Endothelial cell of umbilical vein (primary cell): Measurements from ENCODE around the gene CPZ. TPM values are rescaled to one million over a fixed set of nuclear protein-coding genes. Genes with fewer than 3 reads are reported as not detected.

ENCODE experiments used
- BruUV-seq: library from RNA; stranded (reverse); fragments of 400-500 nt; replicated peaks from 2 replicates; lab custom pipeline; 2021; lab: Mats Ljungman, UMichigan
- CTCF ChIA-PET: fragments of 300-600, 350-600 bp; sonication (Branson Sonifier 250); formaldehyde crosslinking; loops from one replicate; lab custom pipeline; 2021; ENCODE audit warnings: antibody characterized with exemption, inconsistent platforms; lab: Charles Lee
- POLR2A ChIA-PET: fragments of 300-600, 350-600 bp; sonication (Branson Sonifier 250); formaldehyde crosslinking; loops from one replicate; lab custom pipeline; 2021; ENCODE audit warnings: antibody characterized with exemption, inconsistent platforms; lab: Charles Lee
- DNase-seq: peaks from one replicate; pipeline ENCODE4 v3.0.0-alpha.2; 2011; ENCODE audit warnings: low read depth, low spot score
- FAIRE-seq: peaks from 2 replicates; lab custom pipeline; 2011; peaks lifted over from hg19 to GRCh38; lab: Jason Lieb, UNC
- H2AFZ ChIP-seq: 2 replicates; pipeline ENCODE4 v1.6.0; 2012; ENCODE audit warnings: low read depth, low read length, control low read depth, inconsistent platforms
- H3K27ac ChIP-seq: 2 replicates; pipeline ENCODE4 v1.5.1; 2011; ENCODE audit warnings: low read depth, mild to moderate bottlenecking, control low read depth, low read length, moderate library complexity; ENCODE audit not compliant: insufficient read depth
- H3K27me3 ChIP-seq, 2 experiments: 2 replicates each; pipeline versions ENCODE4 v1.6.0 to v1.6.1; 2011; ENCODE audit warnings: low read length in 2 of 2, mixed read lengths in 1 of 2; ENCODE audit not compliant: control insufficient read depth in 2 of 2, insufficient read depth in 2 of 2
- H3K36me3 ChIP-seq, 2 experiments: 2 replicates in 1 of 2; 3 replicates in 1 of 2; pipeline ENCODE4 v1.5.1; 2011; ENCODE audit warnings: low read length in 2 of 2, mild to moderate bottlenecking in 1 of 2, moderate library complexity in 1 of 2; ENCODE audit not compliant: control insufficient read depth in 2 of 2, insufficient read depth in 2 of 2; ENCODE audit errors: extremely low read depth in 1 of 2
- H3K4me1 ChIP-seq: 3 replicates; pipeline ENCODE4 v1.5.1; 2011; ENCODE audit warnings: mild to moderate bottlenecking, low read length; ENCODE audit not compliant: control insufficient read depth, insufficient read depth; ENCODE audit errors: extremely low read depth
- H3K4me2 ChIP-seq: 2 replicates; pipeline ENCODE4 v1.6.1; 2011; ENCODE audit warnings: low read length, control low read depth, mixed read lengths; ENCODE audit not compliant: insufficient read depth
- H3K4me3 ChIP-seq, 3 experiments: fragments of 200-600 bp in 1 of 3; sonication (generic), shearing (Covaris generic) in 1 of 3; replicated peaks in 1 of 3; 2 replicates each; pipeline ENCODE4 v1.5.1; 2011 to 2016; ENCODE audit warnings: control low read depth in 3 of 3, low read length in 3 of 3, mild to moderate bottlenecking in 2 of 3, inconsistent platforms in 1 of 3, low read depth in 1 of 3, moderate library complexity in 1 of 3; ENCODE audit not compliant: insufficient read depth in 1 of 3
- H3K79me2 ChIP-seq: 2 replicates; pipeline ENCODE4 v1.6.0; 2012; ENCODE audit warnings: low read length, inconsistent platforms; ENCODE audit not compliant: control insufficient read depth, insufficient read depth
- H3K9ac ChIP-seq: replicated peaks from 2 replicates; pipeline ENCODE3; 2011; ENCODE audit warnings: low read length, control low read depth; ENCODE audit not compliant: insufficient read depth; ENCODE audit errors: extremely low read depth
- H3K9me1 ChIP-seq: replicated peaks from 3 replicates; pipeline ENCODE4 v1.6.0; 2011; ENCODE audit warnings: mild to moderate bottlenecking, low read length; ENCODE audit not compliant: control insufficient read depth, insufficient read depth; ENCODE audit errors: extremely low read depth
- H3K9me3 ChIP-seq: replicated peaks from 2 replicates; pipeline ENCODE4 v1.5.1; 2012; ENCODE audit warnings: low read length, inconsistent platforms; ENCODE audit not compliant: control insufficient read depth, insufficient read depth
- H4K20me1 ChIP-seq: replicated peaks from 2 replicates; pipeline ENCODE3; 2011; ENCODE audit warnings: mild to moderate bottlenecking, low read length; ENCODE audit not compliant: control insufficient read depth, insufficient read depth; ENCODE audit errors: extremely low read depth
- CTCF ChIP-seq, 2 donors: IDR thresholded peaks; 1 replicate in 1 of 2; 2 replicates in 1 of 2; pipeline ENCODE4 v1.5.1; 2011; ENCODE audit warnings: low read length in 2 of 2, mild to moderate bottlenecking in 2 of 2, moderate library complexity in 2 of 2, control low read depth in 1 of 2, inconsistent platforms in 1 of 2, low read depth in 1 of 2; ENCODE audit not compliant: insufficient read depth in 1 of 2; ENCODE audit errors: extremely low read depth in 1 of 2
- EZH2 ChIP-seq: IDR thresholded peaks from 2 replicates; pipeline ENCODE4 v1.6.1; 2012; ENCODE audit warnings: borderline replicate concordance, low read depth, mild to moderate bottlenecking, moderate library complexity, low read length, inconsistent platforms; ENCODE audit not compliant: severe bottlenecking
- FOS ChIP-seq: IDR thresholded peaks from 2 replicates; pipeline ENCODE4 v1.6.1; 2011; ENCODE audit warnings: mild to moderate bottlenecking, low read length, moderate library complexity, borderline replicate concordance; ENCODE audit not compliant: insufficient read depth
- GATA2 ChIP-seq: IDR thresholded peaks from 2 replicates; pipeline ENCODE4 v1.7.0; 2011; ENCODE audit warnings: low read depth, mild to moderate bottlenecking, moderate library complexity, mixed read lengths, low read length; ENCODE audit not compliant: insufficient read length, insufficient read depth
- JUN ChIP-seq: IDR thresholded peaks from 2 replicates; pipeline ENCODE4 v1.6.1; 2011; ENCODE audit warnings: borderline replicate concordance, low read depth; ENCODE audit not compliant: insufficient read length, insufficient read depth
- MAX ChIP-seq: IDR thresholded peaks from 2 replicates; pipeline ENCODE4 v1.6.1; 2011; ENCODE audit not compliant: insufficient read depth, insufficient read length
- MYC ChIP-seq: IDR thresholded peaks from one replicate; pipeline ENCODE4 v1.6.1; 2011; ENCODE audit warnings: mild to moderate bottlenecking, low read depth, low read length
- POLR2A ChIP-seq: IDR thresholded peaks from 2 replicates; pipeline ENCODE4 v1.6.1; 2012; ENCODE audit warnings: low read depth, mild to moderate bottlenecking, control low read depth, low read length
- POLR2AphosphoS5 ChIP-seq: IDR thresholded peaks from 2 replicates; pipeline ENCODE4 v1.6.1; 2012; ENCODE audit warnings: low read depth, mild to moderate bottlenecking, control low read depth, low read length, moderate library complexity; ENCODE audit not compliant: insufficient read depth
- dilution Hi-C: fragments of 300-500 bp; cut with MboI; formaldehyde crosslinking; loops from one replicate; pipeline ENCODE4 v1.15.0; 2019; ENCODE audit warnings: low sequenced_read_pairs; ENCODE audit not compliant: extremely low pct_ligation_motif_present
- intact Hi-C: fragments of 100-400 bp; cut with micrococcal nuclease; formaldehyde crosslinking; loops from one replicate; pipeline ENCODE4 v1.10.0; 2022
- polyA plus RNA-seq, 4 experiments: library from polyadenylated mRNA; depleted of rRNA in 3 of 4; stranded (reverse) in 3 of 4; unstranded in 1 of 4; fragments of >200 nt; gene quantifications; 2 replicates each; pipeline versions ENCODE4 v1.2.1 to v1.2.3, GENCODE V29; 2011 to 2012; ENCODE audit warnings: missing spikeins in 1 of 4
- total RNA-seq: library from RNA; stranded (reverse); gene quantifications from 2 replicates; pipeline ENCODE4 v1.2.3, GENCODE V29; 2021

The CPZ gene
- total and polyA plus RNA-seq, 2 donors (not counting 3 experiments of a cell fraction or from before 2014, with no cell fraction given) = not detected

GRCh38 chr4:8645753-8646124, 53.2 kb downstream of the CPZ start:
- BruUV-seq = no TSS peak
- CTCF ChIA-PET = no interaction called here
- intact Hi-C loops = no loop called here
- no peak overlapping the region for H3K9ac ChIP-seq
- no peaks in the 10 kb centered on the region for H4K20me1 ChIP-seq
- DNase-seq (no peak), FAIRE-seq (no peak)
- H3K9me3 ChIP-seq = no peaks in the 10 kb centered on the region
- H2AFZ ChIP-seq = no peak overlapping the region
- H3K27ac ChIP-seq = no peak overlapping the region
- no peaks in the 10 kb centered on the region for H3K9me1 ChIP-seq
- H3K4me3 ChIP-seq = no peak overlapping the region
- no peaks in the 10 kb centered on the region for H3K79me2 ChIP-seq
- H3K4me2 ChIP-seq = no peak overlapping the region
- no peak for TF ChIP-seq CTCF (IDR thresholded peaks at IDR 0.05; ENCODE audit: extremely low read depth in 1 of 2, insufficient read depth in 1 of 2, low read depth in 1 of 2, low read length in 2 of 2)
- no peak for TF ChIP-seq MAX
- TF ChIP-seq GATA2 = no peak
- no peak for TF ChIP-seq FOS
- no peak for TF ChIP-seq MYC
- no peak for TF ChIP-seq JUN
- TF ChIP-seq EZH2 = no peak
- TF ChIP-seq POLR2A = no peak
- no peak for TF ChIP-seq POLR2AphosphoS5
- POLR2A ChIA-PET = no interaction called here
- no peaks in the 10 kb centered on the region for H3K4me1 ChIP-seq
- H3K36me3 ChIP-seq = no peaks in the 10 kb centered on the region
- no peaks in the 10 kb centered on the region for H3K27me3 ChIP-seq
- dilution Hi-C loops = no loop called here
